GM19467 (cell line): ENCODE results near the gene ZNF217.
"Not testable (repeated sequence)": the region's sequence is repeated elsewhere in the genome, so short reads cannot be mapped to it uniquely, and the experiment has no call there.

Source experiments
- ATAC-seq: cut with Tn5 transposase; IDR thresholded peaks from one replicate; pipeline ENCODE4 v1.9.1; 2021; ENCODE audit warnings: mild to moderate bottlenecking, moderate library complexity; ENCODE audit not compliant: unreplicated experiment

Gene ZNF217

DNA sequence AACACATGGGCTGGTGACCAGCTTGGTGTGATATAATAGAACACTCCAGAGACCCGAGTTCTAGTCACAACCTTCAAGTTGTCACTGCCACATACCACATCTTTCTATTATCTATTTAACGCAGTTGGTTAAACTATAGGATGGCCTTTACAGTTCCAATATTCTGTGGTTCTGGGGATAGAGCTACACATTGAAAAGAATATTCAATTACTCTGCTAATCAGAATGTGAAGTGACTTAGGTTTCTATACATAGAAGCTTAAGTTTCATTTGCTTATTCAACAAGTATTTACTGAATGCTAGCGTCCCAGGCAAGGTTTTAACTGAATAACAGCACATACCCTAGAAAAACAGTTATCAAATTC lies 9.1 kb downstream of the ZNF217 start:
- ATAC-seq: not testable (repeated sequence)

DNA sequence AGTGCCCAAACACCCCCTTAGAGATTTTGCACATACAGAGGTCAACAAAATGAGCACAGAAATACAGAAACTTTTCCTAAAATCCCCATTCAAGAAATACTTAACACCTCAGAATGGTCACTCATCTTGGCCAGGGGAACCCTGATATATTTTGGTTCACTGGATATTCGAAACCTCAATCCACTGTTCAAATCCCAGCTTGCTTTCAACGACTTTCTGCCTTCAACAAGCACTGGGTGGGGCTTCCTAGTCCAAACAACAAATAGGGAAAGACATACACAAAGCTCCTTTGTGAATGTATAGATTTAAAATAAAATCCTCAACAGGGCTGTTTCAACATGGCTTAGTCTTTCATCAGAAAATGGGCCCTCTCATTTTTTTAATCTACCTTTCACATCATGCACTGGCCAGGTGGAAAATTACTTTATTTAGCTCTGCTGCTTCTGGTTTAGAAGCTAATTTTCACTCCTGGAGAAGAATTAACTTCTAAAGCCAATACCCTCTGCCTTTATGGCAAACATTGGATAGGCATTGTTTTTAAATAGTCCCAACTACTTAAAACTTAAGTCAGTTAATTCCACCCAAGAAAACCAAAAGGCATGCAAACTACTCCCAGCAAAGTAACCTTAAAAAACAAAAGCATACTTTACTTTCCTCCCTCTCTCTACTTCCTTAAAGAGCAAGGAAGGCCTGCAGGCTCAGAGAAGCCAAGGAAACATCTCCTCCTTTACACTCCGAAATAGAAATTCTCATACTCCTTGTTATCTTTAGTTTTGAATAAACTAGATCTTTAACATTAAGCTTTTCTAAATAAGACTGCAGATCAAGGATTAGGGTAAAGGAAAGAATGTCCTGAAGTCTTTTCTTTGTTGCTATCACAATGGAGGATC lies 9.7 kb downstream of the ZNF217 start:
- ATAC-seq: not testable (repeated sequence)

DNA sequence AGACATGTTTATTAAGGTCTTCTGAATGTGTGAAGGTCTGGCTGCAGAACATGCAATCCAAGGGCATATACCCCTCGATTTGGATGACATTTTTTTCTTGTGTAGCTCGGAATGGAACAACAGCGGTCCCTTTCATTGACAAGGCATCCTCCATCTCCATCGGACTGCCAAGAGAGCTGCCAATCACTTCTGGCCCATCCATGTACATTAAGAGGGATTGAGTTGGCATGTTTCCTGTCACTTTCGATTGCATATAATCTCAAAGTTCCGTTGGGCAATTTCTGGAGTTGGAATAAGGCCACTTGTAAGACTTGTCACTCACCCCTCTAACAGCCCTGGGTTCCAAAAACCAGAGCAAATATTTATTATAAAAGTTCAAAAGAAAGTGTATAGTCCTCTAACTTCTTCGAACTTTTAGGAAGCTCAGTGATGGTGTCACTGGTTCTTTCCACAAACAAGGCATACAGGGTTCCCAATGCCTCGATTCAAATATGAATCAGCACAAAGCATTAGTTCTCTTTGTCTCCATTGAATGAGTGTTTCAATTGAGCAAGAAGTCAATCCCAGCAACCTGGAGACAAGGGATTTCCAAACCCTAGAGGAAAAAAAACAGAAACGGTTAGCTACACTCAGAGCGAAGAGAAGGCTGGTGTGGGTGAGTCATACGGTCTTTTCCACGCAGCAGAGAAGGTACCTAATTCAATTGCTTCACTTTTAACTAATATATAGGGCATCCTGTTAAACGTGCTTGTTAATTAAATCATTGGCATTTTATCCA lies 10.9 kb downstream of the ZNF217 start:
- no peak for ATAC-seq

DNA sequence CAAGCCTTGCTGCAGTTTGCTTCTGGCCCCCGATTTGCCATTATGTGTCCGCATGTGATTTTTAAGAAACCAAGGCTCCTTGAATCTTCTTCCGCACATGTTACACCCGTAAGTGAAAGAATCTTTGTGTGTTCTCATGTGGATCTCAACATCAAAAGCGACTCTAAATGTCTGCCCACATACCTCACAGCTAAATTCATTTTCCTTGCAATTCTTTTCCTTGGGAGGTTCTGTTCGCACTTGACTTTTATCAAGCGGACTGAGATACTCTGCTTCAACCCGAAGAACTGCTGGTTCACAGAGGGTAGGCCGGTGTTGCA lies 11.4 kb downstream of the ZNF217 start:
- no peak for ATAC-seq

DNA sequence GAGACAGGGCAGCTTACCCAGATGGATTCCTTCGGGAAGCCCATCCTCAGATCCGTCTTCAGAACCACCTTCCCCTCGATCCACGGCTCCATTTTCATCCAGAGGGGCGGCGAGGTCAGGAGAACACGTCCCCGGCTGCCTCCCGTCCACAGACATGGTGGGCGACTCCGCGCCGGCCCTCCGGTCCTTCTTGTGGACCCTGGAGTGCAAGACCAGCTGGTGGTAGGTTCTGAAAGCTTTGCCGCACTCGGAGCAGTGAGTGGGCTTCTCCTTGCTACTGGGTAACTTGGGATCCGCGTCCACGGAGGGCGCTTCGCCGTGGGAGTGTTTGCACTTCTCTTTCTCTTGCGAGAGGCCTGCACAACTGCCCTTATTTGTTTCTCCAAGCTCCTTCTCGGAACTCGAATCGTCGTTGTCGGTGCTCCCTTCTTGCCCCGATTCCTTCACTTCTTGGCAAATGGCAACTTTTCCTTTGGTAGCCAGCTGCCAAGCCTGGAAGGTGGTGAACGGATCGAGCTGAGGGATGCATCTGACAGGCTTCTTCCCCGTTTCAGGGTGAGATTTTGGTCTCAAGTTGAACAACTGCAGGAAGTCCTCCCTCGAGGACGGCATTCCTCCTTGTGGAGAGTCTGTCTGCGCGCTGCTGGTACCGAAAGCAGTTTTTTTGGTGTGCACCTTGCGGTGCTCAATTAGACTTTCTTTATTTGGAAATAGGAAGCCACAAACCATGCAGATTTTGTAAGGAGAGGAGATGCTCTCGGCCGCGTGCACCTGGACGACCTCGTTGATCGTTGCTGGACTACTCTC lies 12.0 kb downstream of the ZNF217 start:
- ATAC-seq: no peak

DNA sequence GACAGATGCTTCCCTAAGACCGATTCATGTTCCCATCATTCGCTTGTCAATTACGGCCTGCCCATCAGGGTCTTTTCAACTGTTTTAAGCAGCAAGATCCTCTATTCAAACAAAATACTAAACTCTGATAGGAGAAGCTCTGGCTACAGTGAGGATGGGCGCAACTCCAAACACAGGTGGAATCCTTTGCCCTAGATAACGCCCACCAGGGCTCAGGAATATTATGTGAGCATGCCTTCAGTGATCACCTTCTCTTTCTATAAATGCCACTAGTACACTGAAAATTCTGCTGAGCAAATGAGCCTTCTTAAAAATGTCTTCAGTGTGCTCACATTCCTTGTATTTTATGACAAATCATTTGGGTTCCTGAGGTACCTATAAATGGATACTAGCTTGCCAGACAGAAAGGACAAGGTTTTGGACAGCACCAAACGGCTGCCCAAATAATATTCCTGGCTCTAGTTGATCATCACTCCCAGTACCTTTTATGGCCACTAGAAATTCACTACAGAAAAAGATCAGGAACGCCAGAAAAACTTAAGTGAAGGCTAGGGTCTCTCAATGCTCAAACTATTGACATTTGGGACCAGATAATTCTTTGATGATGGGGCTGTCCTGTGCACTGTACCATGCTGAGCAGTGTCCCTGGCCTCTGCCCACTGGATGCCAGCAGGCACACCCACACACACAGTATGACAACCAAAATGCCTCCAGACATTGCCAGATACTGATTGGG lies 13.1 kb downstream of the ZNF217 start:
- no peak for ATAC-seq

DNA sequence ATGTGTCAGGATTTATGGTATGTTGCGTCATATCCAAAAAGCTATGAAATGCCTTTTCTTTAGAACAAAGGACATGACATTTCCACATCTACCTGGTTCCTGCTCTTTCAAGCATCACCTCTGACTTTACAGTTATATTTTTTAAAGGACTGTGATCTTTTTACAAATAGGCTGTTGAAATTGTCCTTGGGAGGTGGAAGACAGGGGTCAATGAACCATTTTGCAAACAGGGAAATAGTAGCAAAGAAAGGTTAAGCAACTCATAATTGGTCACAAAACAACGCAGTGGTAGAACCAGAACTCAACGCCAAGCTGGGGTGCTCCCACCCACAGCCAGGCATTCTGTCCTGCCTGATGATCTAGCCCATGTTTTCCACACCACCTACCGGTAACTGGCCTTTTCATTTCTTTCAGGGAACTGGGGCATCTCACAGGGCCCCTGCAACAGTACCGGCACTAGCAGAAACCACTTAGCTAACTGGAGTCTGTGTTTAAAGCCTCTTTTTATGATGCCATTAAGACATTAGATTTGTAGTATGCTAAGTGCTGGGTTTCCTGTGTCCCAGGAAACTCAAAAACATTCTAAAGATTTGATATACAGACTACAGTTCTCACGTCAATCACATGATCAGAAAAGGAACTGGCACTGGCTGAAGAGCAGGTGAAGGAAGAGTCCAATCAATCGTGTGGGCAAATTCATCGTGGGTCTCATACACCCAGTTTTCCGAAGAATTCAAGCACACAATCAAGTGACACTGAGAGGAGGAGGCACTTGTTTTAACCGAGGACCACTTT lies 13.9 kb downstream of the ZNF217 start:
- no peak for ATAC-seq

DNA sequence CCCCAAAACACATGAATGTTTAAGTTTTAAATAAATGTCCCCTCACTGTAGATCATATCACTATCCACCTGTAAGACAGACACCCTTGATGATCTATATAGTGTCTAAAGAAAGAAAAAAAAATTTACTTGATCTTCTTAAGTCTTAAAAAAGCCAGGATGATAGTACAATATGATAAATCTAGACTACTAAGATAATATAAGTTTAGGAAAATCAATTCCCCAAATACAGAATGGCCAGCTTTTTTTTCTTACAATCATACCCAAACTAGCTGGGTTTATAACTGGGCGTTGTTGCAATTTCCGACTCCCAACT lies 14.4 kb downstream of the ZNF217 start:
- ATAC-seq: no peak

DNA sequence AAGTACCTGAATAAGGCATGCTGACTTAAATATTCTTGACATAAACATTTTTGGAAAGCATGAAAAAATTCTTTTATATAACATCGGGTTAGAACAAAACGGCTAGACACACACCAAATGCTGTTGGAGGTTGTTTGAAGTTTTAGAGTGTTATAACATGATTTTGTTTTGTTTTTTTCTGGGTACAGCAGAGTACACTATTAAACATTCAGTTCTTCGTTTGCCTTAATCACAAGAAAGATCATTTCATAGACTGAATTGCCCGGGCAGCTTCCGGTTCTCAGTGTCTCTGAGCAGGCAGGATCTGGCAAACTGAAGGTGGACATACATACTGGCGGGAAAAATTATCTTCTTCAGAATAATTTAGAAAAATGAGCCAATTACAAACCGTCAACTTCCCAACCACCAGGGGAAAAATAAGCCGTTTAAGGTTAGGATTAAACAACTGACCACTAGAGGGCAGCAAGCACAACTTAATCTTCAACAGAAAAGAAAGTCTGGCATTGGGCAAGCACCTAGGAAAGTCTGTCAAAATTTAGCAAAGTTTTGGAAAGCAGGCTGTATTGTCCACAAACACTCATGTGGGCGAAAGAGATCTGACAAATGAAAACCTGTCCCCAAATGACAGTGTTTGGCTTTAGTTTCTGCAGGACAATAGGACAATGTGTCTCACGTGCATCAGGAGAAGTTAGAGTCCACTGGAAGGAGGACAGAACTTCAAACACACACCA lies 15.0 kb downstream of the ZNF217 start:
- ATAC-seq: no peak

DNA sequence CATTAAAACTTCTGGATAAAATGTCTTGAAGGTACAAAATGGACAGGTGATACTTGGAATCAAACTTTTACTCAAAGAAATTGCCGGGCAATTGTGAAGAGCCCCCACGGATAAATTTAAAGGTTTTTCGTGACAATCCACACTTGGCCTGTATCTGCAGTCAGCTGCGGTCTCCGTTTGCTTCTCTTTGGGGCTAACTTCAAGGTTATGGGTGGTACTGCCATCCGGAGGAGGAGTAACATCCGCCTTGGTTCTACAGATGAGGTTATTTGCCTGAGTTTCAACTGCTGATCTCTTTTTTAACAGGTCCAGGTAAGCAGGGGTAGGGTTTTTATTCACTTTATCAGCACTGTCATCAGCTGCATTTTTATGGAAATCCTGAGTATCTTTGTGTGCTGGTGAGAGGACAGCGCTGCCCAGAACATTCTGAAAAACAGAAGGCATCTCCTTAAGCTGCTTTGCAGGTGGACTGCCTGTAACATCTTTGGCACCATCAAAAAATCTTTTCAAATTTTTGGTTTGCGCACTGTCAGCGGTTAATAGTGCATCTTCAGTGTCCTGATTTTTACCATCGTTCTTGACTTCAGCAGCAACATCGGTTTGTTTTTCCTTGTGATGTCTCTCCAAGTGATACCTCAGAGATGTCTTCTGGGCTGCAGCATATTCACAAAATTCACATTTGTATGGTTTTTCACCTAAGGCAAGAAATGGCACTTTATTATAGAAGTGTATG lies 16.9 kb downstream of the ZNF217 start:
- ATAC-seq: no peak

DNA sequence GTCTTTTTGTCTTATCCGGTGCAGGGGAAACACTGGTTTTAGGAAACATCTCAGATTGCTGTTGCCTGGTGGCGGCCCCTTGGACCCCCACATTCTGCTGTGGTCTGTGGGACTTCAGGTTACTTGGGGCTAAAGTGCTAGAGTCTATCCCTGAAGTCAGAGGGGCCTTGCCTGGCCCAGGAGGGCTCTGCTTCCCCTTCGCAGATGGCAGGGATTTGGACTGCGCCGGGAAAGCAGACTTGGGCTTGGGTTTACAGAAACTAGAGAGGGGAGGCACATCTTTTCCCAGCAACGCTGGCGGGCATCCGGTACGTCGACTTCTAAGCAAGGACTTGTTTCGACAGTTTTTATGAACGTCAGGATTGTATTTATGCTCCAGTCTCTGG lies 17.5 kb downstream of the ZNF217 start:
- ATAC-seq: no peak

DNA sequence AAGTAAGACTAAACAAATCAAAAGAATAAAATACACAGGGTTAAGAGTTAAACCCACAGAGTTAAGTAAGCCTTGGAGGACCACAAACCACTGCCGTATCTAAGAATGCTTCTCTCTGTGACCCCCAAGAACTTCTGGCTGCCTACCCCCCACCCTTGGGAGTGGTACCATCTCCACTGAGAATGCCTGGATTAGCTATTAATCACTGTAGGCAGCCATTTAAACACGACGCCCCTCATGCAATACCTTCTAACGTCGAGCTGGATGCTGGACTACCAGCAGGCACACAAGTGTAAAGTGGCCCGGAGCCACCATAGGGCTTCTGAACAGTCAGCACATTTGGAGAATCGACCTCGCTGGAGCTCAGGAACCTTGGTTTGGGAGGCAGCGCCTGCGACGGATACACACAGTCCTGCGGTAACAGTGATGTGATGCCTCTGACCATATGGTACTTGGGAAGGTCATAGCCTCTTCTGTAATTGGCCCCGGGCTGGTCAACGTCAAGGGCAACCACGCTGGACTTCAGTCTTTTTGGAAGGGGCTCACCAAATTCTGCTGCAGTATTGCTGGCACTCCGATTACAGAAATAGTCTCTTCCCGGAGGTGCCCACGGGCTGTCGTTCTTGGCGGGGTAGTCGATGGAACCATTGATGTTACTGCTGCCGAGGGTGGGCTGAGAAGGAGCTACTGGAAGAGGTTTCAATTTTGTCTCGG lies 18.0 kb downstream of the ZNF217 start:
- no peak for ATAC-seq

DNA sequence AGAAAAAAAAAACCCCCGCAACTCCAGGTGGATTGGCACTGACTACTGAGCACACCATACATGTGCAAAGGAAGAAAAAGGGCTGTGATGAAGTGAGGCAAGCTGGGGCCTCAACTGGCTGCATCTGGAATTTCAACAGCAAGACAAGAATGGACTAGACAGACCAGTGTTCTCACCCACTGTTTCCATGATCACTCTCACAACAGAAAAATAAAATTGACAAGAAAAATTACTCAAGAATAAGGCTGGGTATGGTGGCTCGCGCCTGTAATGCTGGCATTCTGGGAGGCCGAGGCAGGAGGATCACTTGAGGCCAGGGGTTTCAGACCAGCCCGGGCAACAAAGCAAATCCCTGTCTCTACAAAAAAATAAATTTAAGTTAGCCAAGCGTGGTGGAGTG lies 18.8 kb downstream of the ZNF217 start:
- ATAC-seq: no peak

DNA sequence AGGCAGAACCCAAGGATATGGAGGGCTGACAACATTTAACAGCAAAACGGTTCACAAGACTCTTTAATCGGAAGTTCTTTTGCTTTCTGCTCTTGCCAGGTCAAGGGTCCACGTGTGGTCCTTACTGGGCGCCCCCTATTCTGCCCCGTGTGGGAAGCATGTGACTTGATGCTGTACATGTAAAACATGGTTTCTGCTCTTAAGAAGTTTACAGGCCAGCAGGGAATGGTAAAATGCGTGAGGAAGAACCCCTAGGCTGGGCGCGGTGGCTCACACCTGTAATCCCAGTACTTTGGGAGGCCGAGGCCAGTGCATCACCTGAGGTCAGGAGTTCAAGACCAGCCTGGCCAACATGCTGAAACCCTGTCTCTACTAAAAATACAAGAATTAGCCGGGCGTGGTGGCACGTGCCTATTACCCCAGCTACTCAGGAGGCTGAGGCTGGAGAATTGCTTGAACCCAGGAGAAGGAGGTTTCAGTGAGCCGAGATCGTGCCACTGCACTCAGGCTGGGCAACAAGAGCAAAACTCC lies 19.3 kb downstream of the ZNF217 start:
- no peak for ATAC-seq

DNA sequence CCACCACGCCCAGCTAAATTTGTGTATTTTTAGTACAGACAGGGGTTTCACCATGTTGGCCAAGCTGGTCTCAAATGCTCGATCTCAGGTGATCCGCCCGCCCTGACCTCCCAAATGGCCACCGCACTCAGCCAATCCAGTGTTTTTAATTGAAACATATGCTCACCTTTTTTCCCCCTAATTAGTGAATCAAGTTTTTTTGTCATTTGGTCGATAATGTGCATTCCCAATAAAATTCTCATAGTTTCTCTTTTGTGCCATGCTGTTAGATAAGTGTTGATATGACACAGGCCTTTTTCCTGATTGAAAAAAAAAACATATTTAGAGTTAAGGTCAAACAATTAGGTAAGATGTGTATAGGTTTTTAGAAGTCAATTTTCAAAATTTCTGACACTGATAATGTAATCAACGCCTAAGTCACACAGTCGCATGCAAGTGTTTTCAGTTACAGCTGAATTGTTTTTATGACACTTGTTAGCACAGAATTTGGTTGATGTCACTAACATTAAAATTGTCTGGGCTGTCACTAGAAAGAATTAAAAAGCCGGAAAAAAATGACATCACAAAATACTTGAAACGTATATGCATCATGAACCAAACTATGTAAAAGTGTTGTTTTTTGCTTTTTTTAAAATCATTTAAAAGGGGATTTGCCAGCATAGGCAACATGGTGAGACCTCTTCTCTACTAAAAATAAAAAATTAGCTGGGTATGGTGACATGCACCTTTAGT lies 21.9 kb downstream of the ZNF217 start:
- no peak for ATAC-seq

DNA sequence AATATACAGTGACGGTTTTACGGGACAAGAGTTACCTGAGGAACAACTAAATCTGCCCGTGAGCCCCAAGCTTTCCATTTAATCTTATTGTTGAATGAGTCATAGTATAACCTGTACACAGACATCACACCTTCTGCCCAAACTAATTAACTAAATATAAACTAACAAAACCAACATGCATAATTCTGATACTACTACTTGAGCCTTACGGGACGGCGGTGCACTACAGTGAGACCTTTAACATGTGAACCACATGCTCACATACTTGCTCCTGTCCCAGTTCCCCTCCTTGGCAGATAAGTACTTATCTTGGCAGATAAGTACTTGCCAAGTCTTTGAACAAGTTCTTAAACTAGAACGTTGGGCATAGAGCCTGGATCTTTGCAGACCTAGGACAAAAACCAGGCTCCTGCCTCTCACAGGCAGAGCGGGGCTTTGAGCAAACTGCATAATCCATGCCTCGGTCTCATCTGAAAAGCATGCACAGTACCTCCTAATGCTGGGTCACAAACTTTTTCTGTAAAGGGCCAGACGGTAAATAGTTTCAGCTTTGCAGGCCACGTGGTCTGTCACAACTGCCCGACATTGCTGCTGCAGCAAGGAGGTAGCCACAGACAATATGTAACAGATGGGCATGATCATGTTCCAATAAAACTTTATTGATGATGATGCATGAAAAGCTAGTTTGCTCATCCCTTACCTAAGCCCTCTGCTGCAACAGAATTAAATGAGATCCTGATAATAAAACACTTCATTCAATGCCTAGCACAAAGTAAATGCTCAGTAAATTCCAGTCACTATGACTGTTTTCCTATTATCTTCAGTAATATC lies 23.0 kb downstream of the ZNF217 start:
- no peak for ATAC-seq
